IMR-90 (cell line): ENCODE data around the gene CASP2.

ENCODE experiments used
- MAFK ChIP-seq: IDR thresholded peaks from 2 replicates; pipeline ENCODE4 v1.6.1; 2012; ENCODE audit warnings: low read depth, low read length, improper control_type of control experiment
- POLR2A ChIP-seq: IDR thresholded peaks from 2 replicates; pipeline ENCODE4 v1.6.1; 2012; ENCODE audit warnings: mild to moderate bottlenecking, low read depth, low read length
- SMC3 ChIP-seq: fragments of 150-350 bp; IDR thresholded peaks from 2 replicates; pipeline ENCODE4 v1.6.1; 2016; ENCODE audit warnings: low read depth, mild to moderate bottlenecking, antibody characterized with exemption, low read length, moderate library complexity
- TF ChIP-seq, protein P1 (sequence below): conservative IDR thresholded peaks from 2 replicates; pipeline ENCODE4 v1.5.1; 2012; ENCODE audit warnings: mild to moderate bottlenecking, low read depth, low read length, improper control_type of control experiment

DNA sequence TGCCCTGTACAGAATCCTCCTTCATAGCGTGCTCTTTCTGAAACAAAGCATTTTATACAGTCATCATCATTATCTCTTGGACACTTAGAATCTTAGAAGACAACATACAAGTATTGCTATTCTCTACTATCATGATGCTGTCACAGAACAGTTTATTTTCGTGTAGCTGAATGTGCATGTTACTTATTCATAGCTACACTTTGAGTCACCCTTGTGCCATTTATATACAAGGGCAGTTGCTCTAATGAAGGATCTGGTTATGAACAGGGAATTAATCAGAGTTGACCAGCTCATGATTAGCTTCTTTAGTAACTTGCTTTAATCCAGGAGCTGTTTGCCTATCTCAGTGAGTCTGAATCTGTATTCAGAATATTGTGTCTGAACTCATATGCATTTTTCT, 11.2 kb downstream of the CASP2 start:
- TF ChIP-seq, protein P1, sequence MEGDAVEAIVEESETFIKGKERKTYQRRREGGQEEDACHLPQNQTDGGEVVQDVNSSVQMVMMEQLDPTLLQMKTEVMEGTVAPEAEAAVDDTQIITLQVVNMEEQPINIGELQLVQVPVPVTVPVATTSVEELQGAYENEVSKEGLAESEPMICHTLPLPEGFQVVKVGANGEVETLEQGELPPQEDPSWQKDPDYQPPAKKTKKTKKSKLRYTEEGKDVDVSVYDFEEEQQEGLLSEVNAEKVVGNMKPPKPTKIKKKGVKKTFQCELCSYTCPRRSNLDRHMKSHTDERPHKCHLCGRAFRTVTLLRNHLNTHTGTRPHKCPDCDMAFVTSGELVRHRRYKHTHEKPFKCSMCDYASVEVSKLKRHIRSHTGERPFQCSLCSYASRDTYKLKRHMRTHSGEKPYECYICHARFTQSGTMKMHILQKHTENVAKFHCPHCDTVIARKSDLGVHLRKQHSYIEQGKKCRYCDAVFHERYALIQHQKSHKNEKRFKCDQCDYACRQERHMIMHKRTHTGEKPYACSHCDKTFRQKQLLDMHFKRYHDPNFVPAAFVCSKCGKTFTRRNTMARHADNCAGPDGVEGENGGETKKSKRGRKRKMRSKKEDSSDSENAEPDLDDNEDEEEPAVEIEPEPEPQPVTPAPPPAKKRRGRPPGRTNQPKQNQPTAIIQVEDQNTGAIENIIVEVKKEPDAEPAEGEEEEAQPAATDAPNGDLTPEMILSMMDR, result no peak
- TF ChIP-seq POLR2A (no peak), SMC3 (no peak), MAFK (peak; percentile 68)
